Measurements from ENCODE around the gene FXYD3. TPM values are rescaled to one million over a fixed set of nuclear protein-coding genes. Genes with fewer than 3 reads are reported as not detected.
"Not testable (repeated sequence)": the region's sequence is repeated elsewhere in the genome, so short reads cannot be mapped to it uniquely, and the experiment has no call there.

FXYD3 gene
- total and polyA plus RNA-seq, 2 donors: 62.3 to 170 TPM

- no peak for DNase-seq (ENCODE audit: extremely low spot score)
- WGBS: 89% methylated on average over 5 of the region's 5 CpGs
- Histone ChIP-seq H3K4me3 (ENCODE audit: low read depth, low read length) (no peak overlapping the region), H3K36me3 (ENCODE audit: insufficient read depth) (no peaks in the 10 kb centered on the region), H3K4me1 (ENCODE audit: insufficient read depth) (no peaks in the 10 kb centered on the region), H3K27ac (ENCODE audit: low read depth) (no peak overlapping the region)
Measured at GRCh38 chr19:35093430-35093829, 22.2 kb upstream of the FXYD3 start.

GRCh38 chr19:35093941-35094647 lies 21.5 kb upstream of the FXYD3 start:
- H3K4me1 ChIP-seq (ENCODE audit: insufficient read depth): no peaks in the 10 kb centered on the region
- no peak for DNase-seq (ENCODE audit: extremely low spot score)
- H3K4me3 ChIP-seq (ENCODE audit: low read depth, low read length): no peak overlapping the region
- WGBS: 88% methylated on average over 11 of the region's 11 CpGs
- H3K27ac ChIP-seq (ENCODE audit: low read depth): no peak overlapping the region
- no peaks in the 10 kb centered on the region for H3K36me3 ChIP-seq (ENCODE audit: insufficient read depth)

GRCh38 chr19:35094656-35095055 lies 21.0 kb upstream of the FXYD3 start:
- Histone ChIP-seq H3K27ac (ENCODE audit: low read depth) (no peak overlapping the region), H3K4me1 (ENCODE audit: insufficient read depth) (no peaks in the 10 kb centered on the region), H3K36me3 (ENCODE audit: insufficient read depth) (no peaks in the 10 kb centered on the region), H3K4me3 (ENCODE audit: low read depth, low read length) (no peak overlapping the region)
- DNase-seq (ENCODE audit: extremely low spot score): no peak
- 92% methylated on average over 4 of the region's 4 CpGs for WGBS

- WGBS: 64% methylated on average over 8 of the region's 8 CpGs
- no peak overlapping the region for H3K4me3 ChIP-seq (ENCODE audit: low read depth, low read length)
- H3K27ac ChIP-seq (ENCODE audit: low read depth): no peak overlapping the region
- DNase-seq (ENCODE audit: extremely low spot score): no peak
- no peaks in the 10 kb centered on the region for H3K36me3 ChIP-seq (ENCODE audit: insufficient read depth)
- H3K4me1 ChIP-seq (ENCODE audit: insufficient read depth): no peaks in the 10 kb centered on the region
Measured at GRCh38 chr19:35095667-35096368, 19.8 kb upstream of the FXYD3 start.

GRCh38 chr19:35098413-35099049 lies 17.1 kb upstream of the FXYD3 start:
- Histone ChIP-seq H3K27ac (ENCODE audit: low read depth) (no peak overlapping the region), H3K4me1 (ENCODE audit: insufficient read depth) (no peaks in the 10 kb centered on the region), H3K4me3 (ENCODE audit: low read depth, low read length) (no peak overlapping the region), H3K36me3 (ENCODE audit: insufficient read depth) (no peaks in the 10 kb centered on the region)
- no peak for DNase-seq (ENCODE audit: extremely low spot score)
- WGBS: 73% methylated on average over 29 of the region's 29 CpGs

- no peak for DNase-seq (ENCODE audit: extremely low spot score)
- no peaks in the 10 kb centered on the region for H3K4me1 ChIP-seq (ENCODE audit: insufficient read depth)
- no peaks in the 10 kb centered on the region for H3K36me3 ChIP-seq (ENCODE audit: insufficient read depth)
- 84% methylated on average over 21 of the region's 21 CpGs for WGBS
- H3K4me3 ChIP-seq (ENCODE audit: low read depth, low read length): no peak overlapping the region
- no peak overlapping the region for H3K27ac ChIP-seq (ENCODE audit: low read depth)
Measured at GRCh38 chr19:35099155-35099896, 16.3 kb upstream of the FXYD3 start.

- Histone ChIP-seq H3K4me1 (ENCODE audit: insufficient read depth) (no peaks in the 10 kb centered on the region), H3K27ac (ENCODE audit: low read depth) (no peak overlapping the region), H3K4me3 (ENCODE audit: low read depth, low read length) (no peak overlapping the region), H3K36me3 (ENCODE audit: insufficient read depth) (no peaks in the 10 kb centered on the region)
- DNase-seq (ENCODE audit: extremely low spot score): no peak
- 94% methylated on average over 13 of the region's 13 CpGs for WGBS
Measured at GRCh38 chr19:35099897-35100275, 15.7 kb upstream of the FXYD3 start.

GRCh38 chr19:35100588-35101533 lies 14.8 kb upstream of the FXYD3 start:
- Histone ChIP-seq H3K27ac (ENCODE audit: low read depth) (no peak overlapping the region), H3K36me3 (ENCODE audit: insufficient read depth) (no peaks in the 10 kb centered on the region), H3K4me3 (ENCODE audit: low read depth, low read length) (no peak overlapping the region), H3K4me1 (ENCODE audit: insufficient read depth) (no peaks in the 10 kb centered on the region)
- DNase-seq (ENCODE audit: extremely low spot score): no peak
- WGBS: 69% methylated on average over 16 of the region's 16 CpGs

- H3K4me3 ChIP-seq (ENCODE audit: low read depth, low read length); H3K36me3 ChIP-seq (ENCODE audit: insufficient read depth); H3K27ac ChIP-seq (ENCODE audit: low read depth); DNase-seq (ENCODE audit: extremely low spot score); H3K4me1 ChIP-seq (ENCODE audit: insufficient read depth): not testable (repeated sequence)
- WGBS: 96% methylated on average over 10 of the region's 10 CpGs
Measured at GRCh38 chr19:35101949-35102348, 13.7 kb upstream of the FXYD3 start.

- not testable (repeated sequence) for DNase-seq (ENCODE audit: extremely low spot score); H3K4me1 ChIP-seq (ENCODE audit: insufficient read depth)
- 75% methylated on average over 10 of the region's 10 CpGs for WGBS
Measured at GRCh38 chr19:35103614-35104013, 12.0 kb upstream of the FXYD3 start.

GRCh38 chr19:35104361-35104760 lies 11.3 kb upstream of the FXYD3 start:
- Histone ChIP-seq H3K27ac (ENCODE audit: low read depth) (no peak overlapping the region), H3K4me3 (ENCODE audit: low read depth, low read length) (no peak overlapping the region), H3K36me3 (ENCODE audit: insufficient read depth) (no peaks in the 10 kb centered on the region), H3K4me1 (ENCODE audit: insufficient read depth) (no peaks in the 10 kb centered on the region)
- no peak for DNase-seq (ENCODE audit: extremely low spot score)
- 88% methylated on average over 11 of the region's 11 CpGs for WGBS

More at GRCh38 chr19:35103614-35104013, 12.0 kb upstream of the FXYD3 start:
- H3K4me3 ChIP-seq (ENCODE audit: low read depth, low read length); H3K36me3 ChIP-seq (ENCODE audit: insufficient read depth); H3K27ac ChIP-seq (ENCODE audit: low read depth): not testable (repeated sequence)

- 98% methylated on average over 6 of the region's 6 CpGs for WGBS
Measured at GRCh38 chr19:35105047-35105410, 10.6 kb upstream of the FXYD3 start.

More at GRCh38 chr19:35105047-35105410, 10.6 kb upstream of the FXYD3 start:
- Histone ChIP-seq H3K27ac (ENCODE audit: low read depth) (no peak overlapping the region), H3K4me1 (ENCODE audit: insufficient read depth) (no peaks in the 10 kb centered on the region), H3K36me3 (ENCODE audit: insufficient read depth) (no peaks in the 10 kb centered on the region), H3K4me3 (ENCODE audit: low read depth, low read length) (no peak overlapping the region)
- DNase-seq (ENCODE audit: extremely low spot score): no peak
